GM18951 (cell line): ENCODE measurements around the gene ZBTB46.

Experiments
- POLR2A ChIP-seq: IDR thresholded peaks from 4 replicates; pipeline ENCODE4 v1.6.1; 2011; ENCODE audit warnings: mild to moderate bottlenecking; ENCODE audit not compliant: insufficient read length, insufficient read depth; ENCODE audit errors: extremely low read depth
- in situ Hi-C: fragments of 300-500 bp; cut with MboI; formaldehyde crosslinking; loops from one replicate; pipeline ENCODE4 v1.12.0; 2022; ENCODE audit warnings: low sequenced_read_pairs, mixed read lengths, inconsistent platforms; ENCODE audit not compliant: unreplicated experiment

Gene ZBTB46

GRCh38 chr20:63828545-63828944 lies 2.5 kb downstream of the ZBTB46 start:
- no peak for TF ChIP-seq POLR2A
- in situ Hi-C loops, result no loop called here

GRCh38 chr20:63828124-63828523 lies 2.9 kb downstream of the ZBTB46 start:
- TF ChIP-seq POLR2A, result no peak
- in situ Hi-C loops, result no loop called here

- in situ Hi-C loops, result no loop called here
- no peak for TF ChIP-seq POLR2A
Measured at GRCh38 chr20:63826753-63827152, 4.3 kb downstream of the ZBTB46 start.

GRCh38 chr20:63825331-63826118 lies 5.5 kb downstream of the ZBTB46 start:
- in situ Hi-C loops, result no loop called here
- no peak for TF ChIP-seq POLR2A

GRCh38 chr20:63823691-63824311 lies 7.3 kb downstream of the ZBTB46 start:
- in situ Hi-C loops, result no loop called here
- TF ChIP-seq POLR2A, result no peak

GRCh38 chr20:63822276-63822696 lies 8.8 kb downstream of the ZBTB46 start:
- in situ Hi-C loops, result no loop called here
- no peak for TF ChIP-seq POLR2A

GRCh38 chr20:63821811-63822210 lies 9.3 kb downstream of the ZBTB46 start:
- in situ Hi-C loops, result no loop called here
- no peak for TF ChIP-seq POLR2A

GRCh38 chr20:63819224-63819921 lies 11.7 kb downstream of the ZBTB46 start:
- TF ChIP-seq POLR2A, result no peak
- in situ Hi-C loops, result no loop called here

GRCh38 chr20:63815615-63816253 lies 15.3 kb downstream of the ZBTB46 start:
- in situ Hi-C loops, result no loop called here
- no peak for TF ChIP-seq POLR2A

GRCh38 chr20:63814891-63815614 lies 16.0 kb downstream of the ZBTB46 start:
- in situ Hi-C loops, result no loop called here
- TF ChIP-seq POLR2A, result no peak

- in situ Hi-C loops, result no loop called here
- no peak for TF ChIP-seq POLR2A
Measured at GRCh38 chr20:63811491-63811875, 19.6 kb downstream of the ZBTB46 start.

- in situ Hi-C loops, result no loop called here
- no peak for TF ChIP-seq POLR2A
Measured at GRCh38 chr20:63810730-63811490, 20.2 kb downstream of the ZBTB46 start.
